ENCODE results near the gene CFAP100. TPM values are rescaled to one million over a fixed set of nuclear protein-coding genes. Genes with fewer than 3 reads are reported as not detected.

CFAP100 gene
- total and polyA plus RNA-seq, 12 donors, result not detected

GRCh38 chr3:126467611-126467955, 72.9 kb downstream of the CFAP100 start:
- ATAC-seq (no peak), DNase-seq (no peak)
- WGBS, 2 donors, result 79 to 80% methylated on average over 8 of the region's 8 CpGs
- intact Hi-C loops (cut with DNase I), result loop anchor here in 2 of 10 donors (10.0 kb wide), 2 partner anchors 73 to 213 kb away; partner anchors contain the start of gene CFAP100 (in 1 of the 2)
- no peaks in the 10 kb centered on the region for H3K9me3 ChIP-seq
- peaks cover 9 to 67% (median 42%) of the 10 kb centered on the region in 9 donors for H3K4me1 ChIP-seq
- no peak overlapping the region for H3K4me3 ChIP-seq
- no peaks in the 10 kb centered on the region for H3K27me3 ChIP-seq
- H3K27ac ChIP-seq, result peak overlapping the region in 1 of 10 donors; percentile 2
- no peak for TF ChIP-seq CTCF (IDR thresholded peaks at IDR 0.05)
- H3K36me3 ChIP-seq, result peaks cover 0 to 96% (median 61%) of the 10 kb centered on the region in 9 donors

GRCh38 chr3:126468028-126468891, 73.6 kb downstream of the CFAP100 start:
- peaks cover 15 to 68% (median 47%) of the 10 kb centered on the region in 9 donors for H3K4me1 ChIP-seq
- TF ChIP-seq CTCF (IDR thresholded peaks at IDR 0.05), result no peak
- H3K27ac ChIP-seq, result peak overlapping the region in 2 of 10 donors; percentile 2 to 37

GRCh38 chr3:126469479-126469878, 74.8 kb downstream of the CFAP100 start:
- peaks cover 0 to 77% (median 50%) of the 10 kb centered on the region in 9 donors for H3K36me3 ChIP-seq
- no peak overlapping the region for H3K4me3 ChIP-seq
- DNase-seq (no peak), ATAC-seq (peak in 5 of 8 donors; percentile 29 to 44 (median 41))
- peaks cover 24 to 73% (median 59%) of the 10 kb centered on the region in 9 donors for H3K4me1 ChIP-seq
- 64 to 76% methylated on average over 11 of the region's 11 CpGs for WGBS, 2 donors
- H3K27me3 ChIP-seq, result no peaks in the 10 kb centered on the region
- no peaks in the 10 kb centered on the region for H3K9me3 ChIP-seq
- peak overlapping the region in 1 of 10 donors; percentile 37 for H3K27ac ChIP-seq
- intact Hi-C loops (cut with DNase I), result loop anchor here in 2 of 10 donors (10.0 kb wide), 2 partner anchors 75 to 215 kb away; partner anchors contain the start of gene CFAP100 (in 1 of the 2)
- TF ChIP-seq CTCF (IDR thresholded peaks at IDR 0.05), result no peak

More at GRCh38 chr3:126468028-126468891, 73.6 kb downstream of the CFAP100 start:
- intact Hi-C loops (cut with DNase I), result loop anchor here in 2 of 10 donors (10.0 kb wide), 2 partner anchors 73 to 213 kb away; partner anchors contain the start of gene CFAP100 (in 1 of the 2)
- peak in 3 of 8 donors; percentile 10 to 44 (median 32) for ATAC-seq
- 77 to 79% methylated on average over 13 of the region's 13 CpGs for WGBS, 2 donors
- Histone ChIP-seq H3K9me3 (no peaks in the 10 kb centered on the region), H3K4me3 (no peak overlapping the region), H3K36me3 (peaks cover 0 to 89% (median 61%) of the 10 kb centered on the region in 9 donors), H3K27me3 (no peaks in the 10 kb centered on the region)
- no peak for DNase-seq

- Histone ChIP-seq H3K27ac (peak overlapping the region in 3 of 10 donors; percentile 27 to 70 (median 32)), H3K4me3 (peak overlapping the region in 5 of 10 donors; percentile 70 to 88 (median 76)), H3K27me3 (no peaks in the 10 kb centered on the region), H3K4me1 (peaks cover 34 to 72% (median 57%) of the 10 kb centered on the region in 9 donors), H3K9me3 (no peaks in the 10 kb centered on the region), H3K36me3 (peaks cover 0 to 47% (median 24%) of the 10 kb centered on the region in 9 donors)
- peak in 1 of 9 donors; percentile 12 for TF ChIP-seq CTCF (IDR thresholded peaks at IDR 0.05)
- intact Hi-C loops (cut with DNase I), result loop anchor here in 4 of 10 donors (10.0 kb wide), 3 partner anchors 208 to 228 kb away; no protein-coding TSS in a partner anchor
- DNase-seq, result peak in 1 of 2 donors; percentile 40
- peak in 5 of 8 donors; percentile 8 to 43 (median 25) for ATAC-seq
- WGBS, 2 donors, result 35 to 40% methylated on average over 8 of the region's 8 CpGs
Measured at GRCh38 chr3:126472277-126473006, 77.7 kb downstream of the CFAP100 start.
